RWPE2 (cell line): Measurements from ENCODE around the gene ORM1.

ENCODE experiments used
- ATAC-seq: fragments of 200-7000 bp; cut with Tn5 transposase; 3 replicates; pipeline ENCODE4 v1.9.1; 2021; ENCODE audit warnings: low read depth
- DNase-seq: peaks from one replicate; pipeline ENCODE4 v3.0.0-alpha.2; 2020; ENCODE audit warnings: low spot score
- H3K27ac ChIP-seq: fragments of 450-650 bp; 2 replicates; pipeline ENCODE4 v1.5.1; 2017; ENCODE audit warnings: mild to moderate bottlenecking; ENCODE audit not compliant: poor library complexity, severe bottlenecking
- H3K27me3 ChIP-seq: fragments of 250-450 bp; sonication (Bioruptor Pico); 2 replicates; pipeline ENCODE4 v1.5.1; 2021; ENCODE audit warnings: mild to moderate bottlenecking, moderate library complexity; ENCODE audit not compliant: insufficient read depth, poor library complexity, severe bottlenecking
- H3K36me3 ChIP-seq: fragments of 250-450 bp; sonication (Bioruptor Pico); 2 replicates; pipeline ENCODE4 v1.5.1; 2020; ENCODE audit warnings: low read depth, mild to moderate bottlenecking, moderate library complexity
- H3K4me1 ChIP-seq: fragments of 250-450 bp; sonication (Bioruptor Pico); 2 replicates; pipeline ENCODE4 v1.5.1; 2021; ENCODE audit warnings: mild to moderate bottlenecking, moderate library complexity; ENCODE audit not compliant: insufficient read depth, poor library complexity, severe bottlenecking
- H3K4me3 ChIP-seq: fragments of 250-450 bp; sonication (Bioruptor Pico); 2 replicates; pipeline ENCODE4 v1.5.1; 2021; ENCODE audit warnings: mild to moderate bottlenecking, moderate library complexity; ENCODE audit not compliant: severe bottlenecking
- H3K9me3 ChIP-seq: fragments of 250-450 bp; sonication (Bioruptor Pico); 2 replicates; pipeline ENCODE4 v1.5.1; 2021; ENCODE audit warnings: mild to moderate bottlenecking, moderate library complexity; ENCODE audit not compliant: severe bottlenecking
- TF ChIP-seq, protein P1 (sequence below): fragments of 450-650 bp; IDR thresholded peaks from one replicate; pipeline ENCODE4 v1.5.1; 2017; ENCODE audit warnings: mild to moderate bottlenecking, moderate library complexity; ENCODE audit not compliant: poor library complexity, severe bottlenecking

The ORM1 gene

DNA sequence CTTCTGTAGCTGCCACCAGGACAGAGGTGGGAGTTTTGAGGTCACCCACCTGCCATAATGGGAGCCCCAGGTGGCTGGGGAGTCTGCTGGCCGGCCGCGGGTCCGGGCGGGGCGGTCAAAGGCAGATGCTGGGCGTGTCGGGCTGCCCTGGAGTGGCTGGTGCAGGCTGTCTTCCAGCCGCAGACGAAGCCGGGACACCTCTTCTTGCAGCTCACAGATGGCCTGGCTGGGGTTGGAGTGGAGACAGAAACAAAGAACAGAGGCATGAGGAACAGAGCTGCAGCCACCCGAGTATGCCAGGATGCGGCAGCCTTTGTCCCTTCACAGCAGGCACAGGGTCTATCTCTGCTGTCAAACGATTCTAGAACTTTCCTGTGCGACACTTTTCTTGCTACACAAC, 24.8 kb downstream of the ORM1 start:
- Histone ChIP-seq H3K4me1 (peaks cover 18% of the 10 kb centered on the region), H3K27me3 (no peaks in the 10 kb centered on the region), H3K4me3 (no peak overlapping the region), H3K9me3 (no peaks in the 10 kb centered on the region), H3K27ac (no peak overlapping the region), H3K36me3 (peaks cover 26% of the 10 kb centered on the region)
- ATAC-seq (no peak), DNase-seq (no peak)
- TF ChIP-seq, protein P1, sequence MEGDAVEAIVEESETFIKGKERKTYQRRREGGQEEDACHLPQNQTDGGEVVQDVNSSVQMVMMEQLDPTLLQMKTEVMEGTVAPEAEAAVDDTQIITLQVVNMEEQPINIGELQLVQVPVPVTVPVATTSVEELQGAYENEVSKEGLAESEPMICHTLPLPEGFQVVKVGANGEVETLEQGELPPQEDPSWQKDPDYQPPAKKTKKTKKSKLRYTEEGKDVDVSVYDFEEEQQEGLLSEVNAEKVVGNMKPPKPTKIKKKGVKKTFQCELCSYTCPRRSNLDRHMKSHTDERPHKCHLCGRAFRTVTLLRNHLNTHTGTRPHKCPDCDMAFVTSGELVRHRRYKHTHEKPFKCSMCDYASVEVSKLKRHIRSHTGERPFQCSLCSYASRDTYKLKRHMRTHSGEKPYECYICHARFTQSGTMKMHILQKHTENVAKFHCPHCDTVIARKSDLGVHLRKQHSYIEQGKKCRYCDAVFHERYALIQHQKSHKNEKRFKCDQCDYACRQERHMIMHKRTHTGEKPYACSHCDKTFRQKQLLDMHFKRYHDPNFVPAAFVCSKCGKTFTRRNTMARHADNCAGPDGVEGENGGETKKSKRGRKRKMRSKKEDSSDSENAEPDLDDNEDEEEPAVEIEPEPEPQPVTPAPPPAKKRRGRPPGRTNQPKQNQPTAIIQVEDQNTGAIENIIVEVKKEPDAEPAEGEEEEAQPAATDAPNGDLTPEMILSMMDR: no peak

GRCh38 chr9:114348261-114348905, 25.5 kb downstream of the ORM1 start:
- Histone ChIP-seq H3K4me3 (no peak overlapping the region), H3K27ac (peak overlapping the region; percentile 54), H3K4me1 (peaks cover 12% of the 10 kb centered on the region), H3K9me3 (no peaks in the 10 kb centered on the region), H3K27me3 (no peaks in the 10 kb centered on the region), H3K36me3 (peaks cover 20% of the 10 kb centered on the region)
- no peak for DNase-seq
- TF ChIP-seq, protein P1: no peak
- ATAC-seq: no peak

DNA sequence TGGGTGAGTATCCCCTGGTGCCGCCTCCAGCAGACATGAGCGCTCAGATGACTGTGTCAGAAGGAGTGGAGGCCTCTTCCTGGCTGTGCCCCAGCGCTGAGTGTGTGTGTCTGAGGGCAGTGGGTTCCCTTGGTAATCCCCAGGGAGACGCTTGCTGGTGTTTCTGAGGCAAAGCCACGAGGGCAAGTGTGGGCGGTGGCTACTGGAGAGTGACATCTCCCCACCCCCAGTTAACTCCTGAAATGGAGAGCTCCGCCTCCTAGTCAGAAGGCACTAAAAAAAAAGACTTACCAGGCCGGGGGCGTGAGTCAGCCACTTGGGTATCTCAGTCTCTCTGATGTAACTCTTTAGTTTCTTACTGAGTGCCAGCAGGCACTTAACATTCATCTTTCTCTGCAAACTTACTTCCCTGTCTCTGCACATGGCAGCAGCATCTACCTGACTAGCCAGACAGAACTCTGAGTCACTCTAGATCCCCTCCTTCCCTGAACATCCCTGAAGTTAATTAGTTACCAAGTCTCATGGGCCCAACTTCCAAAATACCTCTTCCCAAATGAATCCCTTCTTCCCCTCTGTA, 26.1 kb downstream of the ORM1 start:
- peak overlapping the region; percentile 54 for H3K27ac ChIP-seq
- H3K4me3 ChIP-seq: no peak overlapping the region
- no peaks in the 10 kb centered on the region for H3K27me3 ChIP-seq
- ATAC-seq (peak; percentile 91), DNase-seq (peak; percentile 90)
- H3K36me3 ChIP-seq: peaks cover 19% of the 10 kb centered on the region
- H3K4me1 ChIP-seq: peaks cover 10% of the 10 kb centered on the region
- H3K9me3 ChIP-seq: no peaks in the 10 kb centered on the region
- TF ChIP-seq, protein P1: no peak

GRCh38 chr9:114349713-114350480, 27.0 kb downstream of the ORM1 start:
- Histone ChIP-seq H3K4me3 (no peak overlapping the region), H3K27me3 (no peaks in the 10 kb centered on the region), H3K4me1 (peaks cover 10% of the 10 kb centered on the region), H3K9me3 (no peaks in the 10 kb centered on the region), H3K36me3 (peaks cover 19% of the 10 kb centered on the region), H3K27ac (peak overlapping the region; percentile 54)
- no peak for DNase-seq
- TF ChIP-seq, protein P1: no peak
- ATAC-seq: no peak
